ENCODE measurements around the gene SCUBE1. TPM values are rescaled to one million over a fixed set of nuclear protein-coding genes. Genes with fewer than 3 reads are reported as not detected.

The SCUBE1 gene
- total and polyA plus RNA-seq, 11 donors, result 0.04 to 0.40 (median 0.24) TPM; not detected in 1

DNA sequence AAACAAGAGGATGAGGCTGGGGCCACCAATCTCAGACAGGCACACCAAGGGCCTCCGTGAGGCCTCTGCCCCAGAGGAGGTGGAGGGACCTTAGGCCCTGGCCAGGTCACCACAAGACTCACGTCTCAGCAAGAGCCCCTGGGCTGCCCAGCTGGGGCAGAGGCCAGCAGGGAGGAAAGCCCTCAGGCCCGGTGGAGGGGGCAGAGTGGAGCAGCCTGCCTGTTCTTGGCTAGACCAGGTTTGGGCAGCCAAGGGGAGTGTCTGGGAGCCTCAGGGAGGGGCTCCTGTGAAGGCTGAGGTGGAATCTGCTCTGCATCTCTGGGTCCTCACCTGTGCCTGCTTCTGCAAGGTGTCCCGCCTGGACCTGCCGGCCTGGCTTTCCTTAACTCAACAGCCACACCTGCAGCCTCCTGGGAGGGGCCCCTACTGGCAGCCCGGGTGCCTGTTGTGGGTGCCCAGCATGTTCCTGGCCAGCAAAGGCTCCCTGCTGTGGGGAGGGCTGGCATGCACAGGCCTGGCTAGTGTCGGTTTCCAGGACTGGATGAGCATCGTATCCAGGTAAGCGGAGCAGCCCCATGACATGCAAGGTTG, 168.1 kb downstream of the SCUBE1 start:
- WGBS, 4 donors, result 90 to 98% (median 94%) methylated on average over 7 to 9 of the region's 9 CpGs
- TF ChIP-seq POLR2A (IDR thresholded peaks at IDR 0.05), result no peak
- TF ChIP-seq, protein P1, sequence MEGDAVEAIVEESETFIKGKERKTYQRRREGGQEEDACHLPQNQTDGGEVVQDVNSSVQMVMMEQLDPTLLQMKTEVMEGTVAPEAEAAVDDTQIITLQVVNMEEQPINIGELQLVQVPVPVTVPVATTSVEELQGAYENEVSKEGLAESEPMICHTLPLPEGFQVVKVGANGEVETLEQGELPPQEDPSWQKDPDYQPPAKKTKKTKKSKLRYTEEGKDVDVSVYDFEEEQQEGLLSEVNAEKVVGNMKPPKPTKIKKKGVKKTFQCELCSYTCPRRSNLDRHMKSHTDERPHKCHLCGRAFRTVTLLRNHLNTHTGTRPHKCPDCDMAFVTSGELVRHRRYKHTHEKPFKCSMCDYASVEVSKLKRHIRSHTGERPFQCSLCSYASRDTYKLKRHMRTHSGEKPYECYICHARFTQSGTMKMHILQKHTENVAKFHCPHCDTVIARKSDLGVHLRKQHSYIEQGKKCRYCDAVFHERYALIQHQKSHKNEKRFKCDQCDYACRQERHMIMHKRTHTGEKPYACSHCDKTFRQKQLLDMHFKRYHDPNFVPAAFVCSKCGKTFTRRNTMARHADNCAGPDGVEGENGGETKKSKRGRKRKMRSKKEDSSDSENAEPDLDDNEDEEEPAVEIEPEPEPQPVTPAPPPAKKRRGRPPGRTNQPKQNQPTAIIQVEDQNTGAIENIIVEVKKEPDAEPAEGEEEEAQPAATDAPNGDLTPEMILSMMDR (IDR thresholded peaks at IDR 0.05), result no peak
- no peak overlapping the region for H3K27ac ChIP-seq
- intact Hi-C loops (cut with DNase I), result no loop called here
- no peak overlapping the region for H3K4me3 ChIP-seq
- no peaks in the 10 kb centered on the region for H3K27me3 ChIP-seq
- H3K4me1 ChIP-seq, result no peaks in the 10 kb centered on the region
- H3K9me3 ChIP-seq, result no peaks in the 10 kb centered on the region
- H3K36me3 ChIP-seq, result peaks cover 4 to 78% (median 50%) of the 10 kb centered on the region in 9 donors
- peak in 1 of 5 donors; percentile 52 for DNase-seq
- ATAC-seq, result no peak

DNA sequence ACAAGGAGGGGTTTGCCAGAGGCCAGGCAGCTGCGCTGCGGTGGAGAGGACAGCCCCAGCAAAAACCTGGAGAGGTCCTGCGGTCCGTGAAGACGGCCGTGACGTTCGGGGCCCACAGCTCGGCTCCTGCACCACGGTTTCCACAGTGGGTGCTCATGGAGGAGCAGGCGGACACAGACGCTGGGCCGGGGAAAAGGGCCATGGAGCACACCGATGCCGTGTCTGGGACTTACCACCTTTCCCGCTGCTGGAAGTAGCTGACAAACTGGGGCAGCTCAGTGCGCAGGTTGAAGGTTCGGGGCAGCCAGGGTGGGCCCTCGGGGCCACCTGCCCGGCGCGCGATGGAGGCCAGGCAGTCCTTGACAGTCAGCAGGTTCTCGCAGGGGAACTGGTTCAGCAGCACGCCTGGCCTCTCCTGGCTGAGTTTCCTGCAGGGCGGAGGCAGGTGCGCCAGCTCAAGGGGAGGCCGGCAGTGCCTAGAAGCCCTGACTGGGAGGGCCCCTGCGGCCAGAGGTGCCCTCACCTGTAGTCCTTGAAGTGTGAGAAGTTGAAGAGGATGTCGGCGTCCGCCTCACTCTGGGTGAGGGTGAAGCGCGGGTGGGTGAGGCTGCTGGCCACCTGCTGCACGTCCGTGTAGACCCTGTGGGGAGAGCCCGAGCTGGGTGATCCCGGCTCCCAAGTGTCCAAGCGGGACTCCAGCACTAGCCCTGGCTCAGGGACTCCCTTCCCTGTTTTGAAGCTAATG, 169.0 kb downstream of the SCUBE1 start:
- WGBS, 4 donors, result 95 to 97% (median 96%) methylated on average over 22 to 39 of the region's 39 CpGs
- Histone ChIP-seq H3K27ac (no peak overlapping the region), H3K36me3 (peaks cover 2 to 70% (median 43%) of the 10 kb centered on the region in 9 donors), H3K27me3 (no peaks in the 10 kb centered on the region), H3K4me1 (no peaks in the 10 kb centered on the region), H3K9me3 (no peaks in the 10 kb centered on the region), H3K4me3 (no peak overlapping the region)
- intact Hi-C loops (cut with DNase I), result no loop called here
- DNase-seq (peak in 3 of 5 donors; percentile 20 to 54 (median 20)), ATAC-seq (no peak)
- TF ChIP-seq, protein P1 (IDR thresholded peaks at IDR 0.05), result no peak

DNA sequence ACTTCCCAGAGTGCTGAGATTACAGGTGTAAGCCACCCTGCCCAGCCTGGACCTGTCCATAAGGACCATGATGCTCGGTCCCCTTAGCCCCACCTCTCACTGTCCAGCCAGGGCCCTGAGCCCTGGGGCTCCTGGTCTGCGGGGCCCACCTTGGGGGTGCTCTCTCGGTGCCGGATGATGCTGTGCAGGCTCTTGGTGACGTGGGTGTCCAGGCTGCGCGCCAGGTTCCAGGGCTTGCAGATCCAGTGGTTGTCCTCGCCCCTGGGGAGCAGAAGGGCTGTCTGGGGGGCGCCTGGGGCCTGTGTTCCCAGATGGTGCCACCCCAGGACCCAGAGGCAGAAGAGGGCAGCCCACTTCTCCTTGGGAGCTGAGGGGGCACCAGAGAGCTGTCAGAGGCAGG, 169.6 kb downstream of the SCUBE1 start:
- 81 to 92% (median 89%) methylated on average over 4 to 9 of the region's 9 CpGs for WGBS, 4 donors
- peaks cover 2 to 69% (median 38%) of the 10 kb centered on the region in 9 donors for H3K36me3 ChIP-seq
- no peaks in the 10 kb centered on the region for H3K27me3 ChIP-seq
- H3K4me1 ChIP-seq, result peaks cover 0 to under 1% (median 0%) of the 10 kb centered on the region in 12 donors
- DNase-seq (peak in 2 of 5 donors; percentile 21 to 24), ATAC-seq (no peak)
- TF ChIP-seq POLR2A (IDR thresholded peaks at IDR 0.05), result no peak
- TF ChIP-seq, protein P1 (IDR thresholded peaks at IDR 0.05), result no peak
- intact Hi-C loops (cut with DNase I), result no loop called here
- H3K27ac ChIP-seq, result no peak overlapping the region
- H3K4me3 ChIP-seq, result no peak overlapping the region
- no peaks in the 10 kb centered on the region for H3K9me3 ChIP-seq

DNA sequence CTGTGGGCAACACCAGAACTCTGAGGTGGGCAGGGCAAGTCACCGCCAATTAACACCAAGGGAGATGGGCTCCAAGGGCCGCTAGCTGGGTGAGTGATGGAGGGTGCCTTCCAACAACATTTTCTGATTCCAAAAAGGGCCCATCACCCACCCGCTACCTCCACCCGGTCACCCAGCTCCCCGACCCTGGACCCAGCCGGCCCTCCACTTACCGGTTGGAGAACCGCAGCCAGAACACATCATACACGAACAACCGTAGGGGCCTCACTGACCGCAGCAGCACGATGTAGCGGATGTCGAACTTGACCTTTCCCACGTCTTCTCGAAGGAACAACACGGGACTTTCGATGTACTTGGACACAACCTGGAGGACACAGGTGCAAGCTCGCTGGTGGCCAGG, 171.0 kb downstream of the SCUBE1 start:
- peak in 2 of 5 donors; percentile 18 to 29 for DNase-seq
- ATAC-seq, result no peak
- Histone ChIP-seq H3K27me3 (no peaks in the 10 kb centered on the region), H3K36me3 (peaks cover 2 to 77% (median 36%) of the 10 kb centered on the region in 9 donors), H3K4me1 (peaks cover 0 to 6% (median 0%) of the 10 kb centered on the region in 12 donors), H3K27ac (no peak overlapping the region), H3K4me3 (no peak overlapping the region), H3K9me3 (no peaks in the 10 kb centered on the region)
- WGBS, 4 donors, result 95 to 98% (median 96%) methylated on average over 19 of the region's 19 CpGs
- no peak for TF ChIP-seq POLR2A (IDR thresholded peaks at IDR 0.05)
- TF ChIP-seq, protein P1 (IDR thresholded peaks at IDR 0.05), result no peak
- intact Hi-C loops (cut with DNase I), result no loop called here
